ENCODE results near the gene SLC5A11. TPM values are rescaled to one million over a fixed set of nuclear protein-coding genes. Genes with fewer than 3 reads are reported as not detected.

The SLC5A11 gene
- total RNA-seq, 1 donor from 2014 or later: not detected

DNA sequence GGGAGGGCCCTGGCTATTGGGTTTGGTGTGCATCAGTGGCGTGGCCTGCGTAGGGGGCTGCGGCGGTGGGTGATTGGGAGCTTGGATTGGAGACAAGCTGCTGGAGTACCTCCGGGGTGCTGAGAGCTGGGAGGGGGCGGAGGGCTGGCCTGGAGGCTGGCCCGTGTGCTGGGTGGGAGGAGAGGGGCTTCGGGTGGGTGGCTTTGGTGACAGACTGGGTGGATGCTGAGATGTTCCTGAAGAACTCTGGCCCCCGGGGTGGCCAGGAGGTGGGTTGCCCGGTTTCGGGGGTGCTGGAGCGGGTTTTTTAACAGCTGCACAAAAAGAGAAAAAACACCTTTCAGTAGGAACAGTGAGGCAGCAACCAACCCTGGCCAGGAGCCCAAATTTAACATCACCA is 85.3 kb downstream of the SLC5A11 start:
- Mint-ChIP-seq H3K36me3 (ENCODE audit: unreplicated experiment) (peaks cover 9% of the 10 kb centered on the region), H3K4me1 (ENCODE audit: low read depth, unreplicated experiment) (peaks cover 10% of the 10 kb centered on the region), H3K4me3 (ENCODE audit: unreplicated experiment) (no peak overlapping the region), H3K27me3 (ENCODE audit: unreplicated experiment) (no peaks in the 10 kb centered on the region), H3K27ac (ENCODE audit: unreplicated experiment) (no peak overlapping the region), H3K9me3 (ENCODE audit: unreplicated experiment) (peaks cover 3% of the 10 kb centered on the region)
- DNase-seq: no peak
- TF ChIP-seq, protein P1, sequence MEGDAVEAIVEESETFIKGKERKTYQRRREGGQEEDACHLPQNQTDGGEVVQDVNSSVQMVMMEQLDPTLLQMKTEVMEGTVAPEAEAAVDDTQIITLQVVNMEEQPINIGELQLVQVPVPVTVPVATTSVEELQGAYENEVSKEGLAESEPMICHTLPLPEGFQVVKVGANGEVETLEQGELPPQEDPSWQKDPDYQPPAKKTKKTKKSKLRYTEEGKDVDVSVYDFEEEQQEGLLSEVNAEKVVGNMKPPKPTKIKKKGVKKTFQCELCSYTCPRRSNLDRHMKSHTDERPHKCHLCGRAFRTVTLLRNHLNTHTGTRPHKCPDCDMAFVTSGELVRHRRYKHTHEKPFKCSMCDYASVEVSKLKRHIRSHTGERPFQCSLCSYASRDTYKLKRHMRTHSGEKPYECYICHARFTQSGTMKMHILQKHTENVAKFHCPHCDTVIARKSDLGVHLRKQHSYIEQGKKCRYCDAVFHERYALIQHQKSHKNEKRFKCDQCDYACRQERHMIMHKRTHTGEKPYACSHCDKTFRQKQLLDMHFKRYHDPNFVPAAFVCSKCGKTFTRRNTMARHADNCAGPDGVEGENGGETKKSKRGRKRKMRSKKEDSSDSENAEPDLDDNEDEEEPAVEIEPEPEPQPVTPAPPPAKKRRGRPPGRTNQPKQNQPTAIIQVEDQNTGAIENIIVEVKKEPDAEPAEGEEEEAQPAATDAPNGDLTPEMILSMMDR (IDR thresholded peaks at IDR 0.05; ENCODE audit: partially characterized antibody, unreplicated experiment): no peak

GRCh38 chr16:24935336-24935735 is 89.6 kb downstream of the SLC5A11 start:
- Mint-ChIP-seq H3K9me3 (ENCODE audit: unreplicated experiment) (peaks cover 3% of the 10 kb centered on the region), H3K4me3 (ENCODE audit: unreplicated experiment) (no peak overlapping the region), H3K36me3 (ENCODE audit: unreplicated experiment) (peaks cover 9% of the 10 kb centered on the region), H3K27me3 (ENCODE audit: unreplicated experiment) (no peaks in the 10 kb centered on the region), H3K4me1 (ENCODE audit: low read depth, unreplicated experiment) (no peaks in the 10 kb centered on the region), H3K27ac (ENCODE audit: unreplicated experiment) (no peak overlapping the region)
- TF ChIP-seq, protein P1 (IDR thresholded peaks at IDR 0.05; ENCODE audit: partially characterized antibody, unreplicated experiment): no peak
- DNase-seq: no peak

- DNase-seq: no peak
- TF ChIP-seq, protein P1 (IDR thresholded peaks at IDR 0.05; ENCODE audit: partially characterized antibody, unreplicated experiment): no peak
- no peak overlapping the region for H3K4me3 Mint-ChIP-seq (ENCODE audit: unreplicated experiment)
- H3K4me1 Mint-ChIP-seq (ENCODE audit: low read depth, unreplicated experiment): no peaks in the 10 kb centered on the region
- peaks cover 3% of the 10 kb centered on the region for H3K9me3 Mint-ChIP-seq (ENCODE audit: unreplicated experiment)
- no peak overlapping the region for H3K27ac Mint-ChIP-seq (ENCODE audit: unreplicated experiment)
- H3K36me3 Mint-ChIP-seq (ENCODE audit: unreplicated experiment): peaks cover 9% of the 10 kb centered on the region
- no peaks in the 10 kb centered on the region for H3K27me3 Mint-ChIP-seq (ENCODE audit: unreplicated experiment)
These were observed 90.4 kb downstream of the SLC5A11 start for GRCh38 chr16:24936151-24936550.

- Mint-ChIP-seq H3K27me3 (ENCODE audit: unreplicated experiment) (peaks cover 2% of the 10 kb centered on the region), H3K4me3 (ENCODE audit: unreplicated experiment) (no peak overlapping the region), H3K27ac (ENCODE audit: unreplicated experiment) (no peak overlapping the region), H3K9me3 (ENCODE audit: unreplicated experiment) (no peaks in the 10 kb centered on the region), H3K36me3 (ENCODE audit: unreplicated experiment) (peaks cover 13% of the 10 kb centered on the region), H3K4me1 (ENCODE audit: low read depth, unreplicated experiment) (no peaks in the 10 kb centered on the region)
- TF ChIP-seq, protein P1 (IDR thresholded peaks at IDR 0.05; ENCODE audit: partially characterized antibody, unreplicated experiment): no peak
- no peak for DNase-seq
These were observed 93.5 kb downstream of the SLC5A11 start for GRCh38 chr16:24939224-24939623.

DNA sequence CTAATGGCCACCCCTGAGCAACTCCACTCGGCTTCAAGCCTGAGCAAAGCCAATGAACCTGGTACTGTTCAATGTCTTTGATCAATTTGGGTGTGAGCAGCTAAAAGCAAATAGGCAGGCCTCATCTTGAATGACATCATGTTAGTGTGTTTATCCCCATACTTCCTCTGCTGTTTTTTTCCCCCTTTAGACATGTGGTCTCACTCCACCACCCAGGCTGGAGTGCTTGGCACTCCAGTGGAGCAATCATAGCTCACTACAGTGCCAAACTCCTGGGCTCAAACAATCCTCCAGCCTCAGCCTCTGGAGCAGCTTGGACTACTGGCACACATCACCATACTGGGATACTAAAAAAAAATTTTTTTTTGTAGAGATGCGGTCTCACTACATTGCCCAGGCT is 94.0 kb downstream of the SLC5A11 start:
- Mint-ChIP-seq H3K4me3 (ENCODE audit: unreplicated experiment) (no peak overlapping the region), H3K9me3 (ENCODE audit: unreplicated experiment) (no peaks in the 10 kb centered on the region), H3K27me3 (ENCODE audit: unreplicated experiment) (peaks cover 2% of the 10 kb centered on the region), H3K27ac (ENCODE audit: unreplicated experiment) (no peak overlapping the region), H3K36me3 (ENCODE audit: unreplicated experiment) (peaks cover 10% of the 10 kb centered on the region), H3K4me1 (ENCODE audit: low read depth, unreplicated experiment) (no peaks in the 10 kb centered on the region)
- no peak for DNase-seq
- TF ChIP-seq, protein P1 (IDR thresholded peaks at IDR 0.05; ENCODE audit: partially characterized antibody, unreplicated experiment): no peak

All from glutamatergic neuron (in vitro differentiated cells).